OCI-LY7 (cell line): ENCODE results near the gene CTSC. TPM values are rescaled to one million over a fixed set of nuclear protein-coding genes. Genes with fewer than 3 reads are reported as not detected.

Experiments
- BruUV-seq: library from RNA; stranded (reverse); fragments of 400-500 nt; replicated peaks from 2 replicates; lab custom pipeline; 2021; lab: Mats Ljungman, UMichigan
- CTCF ChIA-PET: fragments of 300-600 bp; sonication (Branson Sonifier 250); formaldehyde crosslinking; loops from one replicate; lab custom pipeline; 2022; ENCODE audit warnings: antibody characterized with exemption; ENCODE audit not compliant: unreplicated experiment; lab: Charles Lee
- POLR2A ChIA-PET: fragments of 300-600 bp; sonication (Branson Sonifier 250); formaldehyde crosslinking; loops from one replicate; lab custom pipeline; 2022; ENCODE audit warnings: antibody characterized with exemption; lab: Charles Lee
- DNase-seq: peaks from one replicate; pipeline ENCODE4 v3.0.0-alpha.2; 2015; ENCODE audit warnings: low spot score
- H2AFZ ChIP-seq: fragments of 200-600 bp; sonication (generic), shearing (Covaris generic); 2 replicates; pipeline ENCODE4 v1.6.1; 2014; ENCODE audit warnings: mild to moderate bottlenecking, antibody characterized with exemption, low read length, moderate library complexity
- H3K27ac ChIP-seq: fragments of 200-600 bp; sonication (generic); 2 replicates; pipeline ENCODE4 v1.5.1; 2014; ENCODE audit warnings: mixed run types, low read depth, mild to moderate bottlenecking, moderate library complexity, low read length, inconsistent platforms; ENCODE audit not compliant: poor library complexity, severe bottlenecking
- H3K36me3 ChIP-seq: fragments of 200-600 bp; sonication (generic); 2 replicates; pipeline ENCODE4 v1.6.1; 2014; ENCODE audit warnings: mild to moderate bottlenecking, antibody characterized with exemption, low read length, moderate library complexity, mixed read lengths; ENCODE audit not compliant: insufficient read depth
- H3K4me1 ChIP-seq: fragments of 200-600 bp; sonication (generic); 2 replicates; pipeline ENCODE4 v1.5.1; 2014; ENCODE audit warnings: mild to moderate bottlenecking, low read length; ENCODE audit not compliant: insufficient read depth, poor library complexity, severe bottlenecking
- H3K4me2 ChIP-seq: fragments of 200-600 bp; sonication (generic); 2 replicates; pipeline ENCODE4 v1.6.1; 2014; ENCODE audit warnings: mild to moderate bottlenecking, low read length
- H3K4me3 ChIP-seq: fragments of 200-600 bp; sonication (generic); 2 replicates; pipeline ENCODE4 v1.5.1; 2014; ENCODE audit warnings: mild to moderate bottlenecking, low read depth, low read length; ENCODE audit not compliant: poor library complexity, severe bottlenecking
- H3K79me2 ChIP-seq: fragments of 200-600 bp; sonication (generic); 2 replicates; pipeline ENCODE4 v1.6.1; 2016; ENCODE audit warnings: low read depth, mild to moderate bottlenecking, low read length, moderate library complexity, mixed read lengths; ENCODE audit not compliant: insufficient read depth
- H3K9me2 ChIP-seq: fragments of 200-600 bp; sonication (generic); 2 replicates; pipeline ENCODE4 v1.6.1; 2016; ENCODE audit warnings: mild to moderate bottlenecking, low read length, mixed read lengths; ENCODE audit not compliant: insufficient read depth
- H3K9me3 ChIP-seq: fragments of 200-600 bp; sonication (generic); 2 replicates; pipeline ENCODE4 v1.6.1; 2014; ENCODE audit warnings: mild to moderate bottlenecking, mixed run types, low read length, mixed read lengths
- H4K20me1 ChIP-seq: fragments of 200-600 bp; sonication (generic); 2 replicates; pipeline ENCODE4 v1.6.1; 2014; ENCODE audit warnings: mild to moderate bottlenecking, antibody characterized with exemption, low read length, moderate library complexity, mixed read lengths; ENCODE audit not compliant: insufficient read depth
- CTCF ChIP-seq: fragments of 200-600 bp; sonication (generic); conservative IDR thresholded peaks from 2 replicates; pipeline ENCODE4 v1.5.1; 2014; ENCODE audit warnings: mild to moderate bottlenecking, antibody characterized with exemption, low read length, moderate library complexity, mixed read lengths
- EZH2phosphoT487 ChIP-seq: fragments of 200-600 bp; sonication (generic); IDR thresholded peaks from 2 replicates; pipeline ENCODE4 v1.6.1; 2018; ENCODE audit warnings: low read depth, borderline replicate concordance, mild to moderate bottlenecking, mixed run types, antibody characterized with exemption, low read length, moderate library complexity, mixed read lengths
- intact Hi-C: fragments of 100-400 bp; cut with micrococcal nuclease; formaldehyde crosslinking; loops from one replicate; pipeline ENCODE4 v1.10.0; 2022; ENCODE audit not compliant: unreplicated experiment
- total RNA-seq, 2 experiments: library from RNA; depleted of rRNA in 1 of 2; stranded (reverse); fragments of >200 nt in 1 of 2; shearing (Covaris generic) in 1 of 2; gene quantifications; 2 replicates each; pipeline ENCODE4 v1.2.3, GENCODE V29; 2014 to 2022

CTSC gene
- total RNA-seq, 2 experiments from 2014 or later, result 60.5 to 90.3 TPM

DNA sequence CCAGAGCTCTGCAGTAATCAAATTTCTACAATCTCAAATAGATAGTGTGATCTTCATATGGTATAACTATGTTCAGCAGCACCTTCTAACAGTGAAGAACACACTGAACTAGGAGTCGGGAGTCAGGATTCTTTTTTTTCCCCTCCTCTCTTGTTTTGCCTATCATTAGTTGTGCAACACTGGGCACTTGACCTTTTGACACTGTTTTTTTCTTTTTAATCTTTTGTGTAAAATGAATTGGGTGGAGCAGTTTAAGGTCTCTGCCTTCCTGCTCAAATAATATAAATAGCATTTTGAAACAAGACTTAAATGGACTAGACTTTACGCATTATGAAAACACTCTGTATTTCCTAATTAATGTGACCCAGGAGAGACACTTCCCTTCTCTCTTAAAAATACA lies 39.7 kb downstream of the CTSC start:
- Histone ChIP-seq H3K9me3 (no peaks in the 10 kb centered on the region), H3K9me2 (no peaks in the 10 kb centered on the region), H3K4me3 (no peak overlapping the region), H4K20me1 (no peaks in the 10 kb centered on the region), H3K4me1 (no peaks in the 10 kb centered on the region), H3K36me3 (peaks cover 95% of the 10 kb centered on the region), H3K27ac (no peak overlapping the region), H3K79me2 (no peaks in the 10 kb centered on the region), H2AFZ (no peak overlapping the region), H3K4me2 (no peak overlapping the region)
- POLR2A ChIA-PET, result no interaction called here
- no peak for DNase-seq
- TF ChIP-seq CTCF, result no peak
- TF ChIP-seq EZH2phosphoT487, result no peak
- CTCF ChIA-PET, result no interaction called here
- intact Hi-C loops, result no loop called here
- no TSS peak for BruUV-seq

DNA sequence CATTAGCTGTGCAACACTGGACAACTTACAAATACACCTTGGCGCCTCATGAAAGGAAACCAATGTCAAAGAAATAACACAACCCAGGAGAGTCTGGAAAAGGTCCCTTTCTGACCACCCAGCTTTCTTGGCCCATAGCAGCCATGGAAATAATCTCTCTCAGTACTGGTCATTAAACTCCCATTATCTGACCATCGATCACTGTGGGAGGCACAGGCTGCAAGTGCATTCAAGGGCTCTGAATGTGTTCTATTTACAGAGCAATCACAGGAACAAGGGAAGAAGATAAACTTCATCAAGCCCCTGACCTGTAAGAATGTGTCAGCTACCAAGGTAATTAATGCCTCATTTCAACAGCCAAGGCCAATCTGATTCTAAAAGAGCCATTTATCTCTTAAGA lies 40.1 kb downstream of the CTSC start:
- H3K27ac ChIP-seq, result no peak overlapping the region
- no peak overlapping the region for H3K4me2 ChIP-seq
- intact Hi-C loops, result no loop called here
- BruUV-seq, result no TSS peak
- no peak overlapping the region for H2AFZ ChIP-seq
- H3K9me3 ChIP-seq, result no peaks in the 10 kb centered on the region
- no peak overlapping the region for H3K4me3 ChIP-seq
- no peaks in the 10 kb centered on the region for H3K9me2 ChIP-seq
- ChIA-PET POLR2A (no interaction called here), CTCF (interaction anchor here (0.6 kb wide), 1 partner anchor 31 kb away, joined by 4 read pairs; no protein-coding TSS in a partner anchor)
- no peak for DNase-seq
- no peaks in the 10 kb centered on the region for H3K79me2 ChIP-seq
- no peaks in the 10 kb centered on the region for H3K4me1 ChIP-seq
- H3K36me3 ChIP-seq, result peaks cover 95% of the 10 kb centered on the region
- TF ChIP-seq EZH2phosphoT487 (no peak), CTCF (no peak)
- no peaks in the 10 kb centered on the region for H4K20me1 ChIP-seq

DNA sequence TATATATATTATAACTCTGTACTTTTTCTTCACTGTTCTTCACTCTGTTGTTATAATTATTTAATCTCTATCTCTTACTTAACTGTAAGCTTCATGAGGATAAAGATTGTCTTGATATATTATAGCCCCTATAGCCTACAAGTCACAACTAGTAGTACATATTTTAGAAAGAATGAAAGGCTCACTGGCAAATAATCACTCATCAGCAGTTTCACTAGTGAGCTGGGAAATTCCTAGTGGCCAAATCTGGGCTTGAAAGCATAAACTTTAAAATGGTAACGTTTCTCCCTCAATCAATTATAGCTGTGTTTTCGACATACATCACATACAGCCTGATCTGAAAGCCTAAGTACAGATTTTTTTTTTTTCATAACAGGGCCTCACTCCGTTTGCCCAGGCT lies 42.5 kb downstream of the CTSC start:
- intact Hi-C loops, result no loop called here
- CTCF ChIA-PET, result no interaction called here
- no peaks in the 10 kb centered on the region for H3K79me2 ChIP-seq
- DNase-seq, result no peak
- no peaks in the 10 kb centered on the region for H4K20me1 ChIP-seq
- H3K27ac ChIP-seq, result no peak overlapping the region
- no peak for TF ChIP-seq CTCF
- TF ChIP-seq EZH2phosphoT487, result no peak
- H3K9me2 ChIP-seq, result no peaks in the 10 kb centered on the region
- H3K9me3 ChIP-seq, result no peaks in the 10 kb centered on the region
- POLR2A ChIA-PET, result interaction anchor here (0.7 to 1.9 kb wide), 4 partner anchors 10 to 33 kb away, joined by 4 to 6 read pairs (median 5); no protein-coding TSS in a partner anchor
- BruUV-seq, result no TSS peak
- no peaks in the 10 kb centered on the region for H3K4me1 ChIP-seq
- peaks cover 93% of the 10 kb centered on the region for H3K36me3 ChIP-seq
- no peak overlapping the region for H2AFZ ChIP-seq
- H3K4me3 ChIP-seq, result no peak overlapping the region
- no peak overlapping the region for H3K4me2 ChIP-seq
